ENCODE results near the gene TMEM164.
A peak's percentile ranks its signal among the peaks of the same experiment; 100 is the strongest.

TMEM164 gene

GRCh38 chrX:110086162-110086915, 83.4 kb downstream of the TMEM164 start:
- no peak for DNase-seq

- DNase-seq, result no peak
Measured at GRCh38 chrX:110086916-110087484, 84.1 kb downstream of the TMEM164 start.

GRCh38 chrX:110087485-110088356, 84.8 kb downstream of the TMEM164 start:
- DNase-seq, result peak; percentile 11

DNA sequence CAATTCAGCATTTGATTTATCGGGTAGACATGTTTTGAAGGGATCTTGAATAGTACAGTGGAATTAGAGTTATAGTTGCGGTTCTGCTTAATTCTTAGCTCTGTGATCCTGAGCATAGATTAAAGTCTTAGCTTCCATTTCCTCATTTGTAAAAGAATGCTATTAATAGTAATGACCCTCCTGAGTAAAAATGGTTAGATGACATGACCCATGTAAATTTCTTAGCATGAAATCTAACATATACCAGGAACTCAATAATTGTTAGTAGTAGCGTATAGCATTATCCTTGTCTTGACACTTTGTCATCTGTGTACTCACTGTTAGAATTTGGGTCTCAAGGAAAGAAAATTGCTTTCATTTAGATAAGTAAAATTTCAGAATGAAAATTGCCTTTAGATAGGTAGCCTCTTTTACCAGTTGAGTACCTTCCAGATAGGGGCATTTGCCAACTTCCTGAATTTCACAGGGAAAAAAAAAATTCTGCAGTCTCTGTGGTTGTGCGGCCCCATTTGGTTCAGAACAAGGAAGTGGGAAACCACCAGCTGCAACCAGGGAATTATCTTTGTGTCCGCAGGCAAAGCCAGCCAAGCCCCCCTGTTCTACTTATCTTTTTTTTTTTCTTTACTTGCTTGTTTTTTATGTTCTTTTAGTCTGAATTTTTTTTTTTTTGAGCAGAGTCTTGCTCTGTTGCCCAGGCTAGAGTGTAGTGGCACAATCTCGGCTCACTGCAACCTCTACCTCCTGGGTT, 86.9 kb downstream of the TMEM164 start:
- DNase-seq, result no peak

DNA sequence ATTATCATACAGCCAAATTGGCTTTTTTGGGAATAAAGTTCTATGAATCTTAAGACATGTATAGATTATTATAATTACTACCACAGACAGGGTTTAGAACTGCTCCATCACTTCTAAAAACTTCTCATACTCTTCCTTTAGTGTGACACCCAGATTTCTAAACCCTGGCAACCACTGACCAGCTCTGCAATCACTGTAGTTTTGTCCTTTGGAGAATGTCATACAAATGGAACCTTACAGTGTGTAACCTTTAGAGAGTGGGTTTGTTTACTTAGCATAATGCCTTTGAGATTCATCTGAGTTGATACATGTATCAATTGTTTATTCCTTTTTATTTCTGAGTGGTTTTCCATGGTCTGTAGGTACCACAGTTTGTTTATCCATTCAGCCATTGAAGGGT, 95.0 kb downstream of the TMEM164 start:
- no peak for DNase-seq

- no peak for DNase-seq
Measured at GRCh38 chrX:110103344-110103743, 100.4 kb downstream of the TMEM164 start.

DNA sequence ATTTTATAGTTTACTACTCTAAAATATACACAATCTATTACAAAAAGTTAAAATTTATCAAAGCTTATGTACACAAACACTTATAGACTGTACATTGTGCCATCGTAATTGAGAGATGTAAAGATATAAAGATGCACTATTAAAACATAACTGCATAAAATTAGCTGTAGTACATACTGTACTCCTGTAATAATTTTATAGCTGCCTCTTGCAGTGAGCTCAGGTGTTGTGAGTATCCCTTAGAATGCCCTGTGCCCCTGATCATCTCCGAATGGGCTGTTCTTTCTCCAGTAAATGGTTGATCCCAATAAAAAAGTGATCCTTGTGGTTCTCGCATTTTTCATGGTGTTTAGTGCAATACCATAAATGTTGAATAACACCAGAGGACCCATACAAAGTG, 101.2 kb downstream of the TMEM164 start:
- no peak for DNase-seq

GRCh38 chrX:110108381-110108821, 105.5 kb downstream of the TMEM164 start:
- no peak for DNase-seq

DNA sequence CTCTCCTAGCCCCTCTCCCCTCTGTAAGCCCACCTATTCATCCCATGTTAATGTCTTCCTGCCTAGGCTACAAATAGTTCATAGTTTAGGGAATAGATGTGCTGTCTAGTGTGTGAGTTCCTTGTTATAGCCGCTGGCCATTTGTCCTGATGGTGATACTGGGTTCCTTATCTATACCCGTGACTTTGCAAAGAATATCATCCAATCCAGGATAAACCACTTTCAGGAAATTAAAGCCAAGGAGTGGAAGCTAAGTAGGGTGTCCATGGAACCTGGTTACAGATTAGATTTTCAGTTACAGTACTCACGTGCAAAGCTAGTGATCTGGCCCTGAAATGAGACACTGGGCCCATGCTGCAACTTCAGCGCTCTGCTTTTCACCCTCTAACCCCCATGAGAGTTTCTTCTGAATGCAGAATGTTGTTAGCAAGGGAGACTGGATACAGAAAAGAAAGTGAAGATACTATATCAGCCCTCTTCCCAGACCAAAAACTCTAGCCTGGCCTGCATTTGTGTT, 111.4 kb downstream of the TMEM164 start:
- DNase-seq, result no peak

GRCh38 chrX:110116066-110116980, 113.4 kb downstream of the TMEM164 start:
- DNase-seq, result no peak

GRCh38 chrX:110118530-110118929, 115.6 kb downstream of the TMEM164 start:
- no peak for DNase-seq

DNA sequence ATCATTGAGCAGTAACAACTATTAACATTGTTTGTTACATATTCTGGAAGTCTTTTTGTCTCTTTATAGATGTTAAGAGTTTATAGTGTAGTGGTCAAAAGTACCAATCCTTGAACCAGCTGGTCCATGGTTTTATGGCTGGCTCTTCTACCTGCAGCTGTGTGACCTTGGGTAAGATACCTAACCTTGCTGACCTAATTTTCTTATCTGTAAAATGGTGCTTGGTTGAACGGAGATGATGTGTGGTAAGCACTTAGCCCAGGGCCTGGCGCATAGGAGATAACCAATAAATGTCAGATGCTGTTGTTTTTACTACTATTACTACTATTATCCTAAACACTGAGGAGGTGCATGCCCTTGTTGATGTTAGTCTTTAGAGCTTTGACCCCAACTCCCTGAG, 116.6 kb downstream of the TMEM164 start:
- DNase-seq, result no peak

- no peak for DNase-seq
Measured at GRCh38 chrX:110120025-110120424, 117.1 kb downstream of the TMEM164 start.

DNA sequence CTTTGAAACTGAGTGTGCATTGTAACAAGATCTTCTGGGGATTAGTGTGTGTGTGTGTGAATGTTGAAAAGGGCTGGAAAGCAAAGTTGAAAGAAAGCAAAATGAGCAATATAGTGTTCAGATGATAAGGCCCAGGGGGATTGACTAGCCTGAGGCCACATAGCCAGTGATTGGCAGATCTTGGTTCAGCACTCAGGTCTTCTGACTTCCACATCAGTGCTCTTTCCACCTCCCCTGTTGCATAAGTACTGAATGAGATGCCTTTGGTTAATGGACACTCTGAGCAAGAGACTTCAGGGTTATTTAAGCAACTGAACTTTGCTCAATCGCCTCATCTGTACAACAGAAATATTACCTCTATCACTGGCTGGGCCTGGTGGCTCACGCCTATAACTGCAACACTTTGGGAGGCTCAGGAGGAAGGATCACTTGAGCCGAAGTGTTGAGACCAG, 120.4 kb downstream of the TMEM164 start:
- no peak for DNase-seq

DNA sequence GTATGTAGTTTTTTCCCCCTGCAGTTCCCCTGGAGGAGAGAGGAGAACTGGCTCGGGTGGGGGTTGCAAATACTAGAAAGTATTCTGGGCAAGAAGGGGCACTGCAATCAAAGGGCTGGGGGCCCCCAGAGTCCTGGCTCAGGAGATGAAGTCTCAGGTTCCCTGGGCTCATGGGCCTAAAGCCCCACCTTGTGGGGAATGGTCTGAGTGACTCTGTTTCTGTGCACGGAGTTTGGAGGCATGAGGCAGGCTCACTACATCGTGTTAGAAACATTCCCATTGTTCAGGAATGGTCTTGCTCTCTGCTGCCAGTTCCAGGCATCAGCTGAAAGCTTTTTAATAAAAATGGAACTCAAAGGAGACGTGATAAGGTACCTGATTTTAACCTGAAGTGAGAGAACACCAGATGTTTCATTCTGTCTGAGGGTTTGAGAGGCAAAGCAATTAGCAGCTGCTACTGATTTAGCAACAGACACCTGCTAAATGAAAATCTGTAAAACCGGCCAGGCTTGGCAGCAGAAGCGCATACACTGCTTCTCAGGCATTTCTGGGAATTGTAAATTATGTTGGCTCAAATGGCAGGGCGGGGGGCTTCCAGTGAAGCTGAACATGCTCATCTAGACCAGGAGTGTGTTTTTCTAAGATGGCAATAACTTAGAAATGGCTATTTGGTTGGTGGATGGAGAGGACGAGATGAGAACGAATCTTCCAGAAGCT, 122.7 kb downstream of the TMEM164 start:
- no peak for DNase-seq

GRCh38 chrX:110131031-110131430, 128.1 kb downstream of the TMEM164 start:
- DNase-seq, result no peak

- DNase-seq, result peak; percentile 38
Measured at GRCh38 chrX:110132450-110133114, 129.7 kb downstream of the TMEM164 start.

- peak; percentile 38 for DNase-seq
Measured at GRCh38 chrX:110133735-110134370, 130.9 kb downstream of the TMEM164 start.

DNA sequence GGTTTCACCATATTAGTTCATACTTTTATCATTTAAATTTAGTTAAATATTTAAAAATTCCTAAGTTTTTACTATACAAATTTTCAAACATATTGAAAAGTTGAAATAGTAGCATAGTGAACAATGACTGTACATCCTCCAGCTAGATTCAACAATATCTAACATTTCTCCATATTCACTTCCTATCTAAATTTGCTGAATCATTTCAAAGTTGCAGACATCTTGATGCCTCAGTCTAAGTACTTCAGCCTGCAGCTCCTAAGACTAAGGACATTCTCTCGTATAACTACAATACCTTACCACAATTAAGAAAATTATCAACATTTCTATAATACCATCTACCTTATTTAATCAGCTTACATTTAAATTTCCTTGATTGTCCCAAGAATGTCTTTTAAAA, 132.7 kb downstream of the TMEM164 start:
- no peak for DNase-seq

GRCh38 chrX:110136136-110136535, 133.2 kb downstream of the TMEM164 start:
- no peak for DNase-seq

All from activated CD4-positive, alpha-beta T cell treated with anti-CD3 and anti-CD28 coated beads, Interleukin-2, Interleukin-6, amounts not matched to agents 100 ng/mL and 50 ng/mL, durations not matched to agents 16 hours and 8 hours (primary cell).